K562 (cell line): Measurements from ENCODE around the gene SLC44A1. TPM values are rescaled to one million over a fixed set of nuclear protein-coding genes. Genes with fewer than 3 reads are reported as not detected.

Source experiments
- ATAC-seq: fragments of 200-7000 bp; cut with Tn5 transposase; 3 replicates; pipeline ENCODE4 v1.9.1; 2020; ENCODE audit warnings: moderate library complexity
- BruUV-seq: library from RNA; stranded (reverse); fragments of 400-500 nt; replicated peaks from 2 replicates; lab custom pipeline; 2021; lab: Mats Ljungman, UMichigan
- CTCF ChIA-PET: fragments of 300-600 bp; formaldehyde crosslinking; extraction: SDS; loops from one replicate; lab custom pipeline; 2021; ENCODE audit warnings: low intra/inter-chr PET ratio; lab: Yijun Ruan, JAX
- POLR2A ChIA-PET: fragments of 300-600, 350-650 bp; sonication (Branson Sonifier 250); formaldehyde crosslinking; extraction: SDS; loops from one replicate; lab custom pipeline; 2021; ENCODE audit warnings: antibody characterized with exemption, inconsistent platforms; lab: Yijun Ruan, JAX
- DNase-seq, 4 experiments: peaks; one replicate each; pipeline versions ENCODE4 v3.0.0 to v3.0.0-alpha.2; 2011 to 2018; ENCODE audit warnings: low spot score in 3 of 4, mixed read lengths in 3 of 4; ENCODE audit errors: extremely low read depth in 1 of 4
- FAIRE-seq: peaks from 2 replicates; lab custom pipeline; 2011; peaks lifted over from hg19 to GRCh38; lab: Jason Lieb, UNC
- H2AFZ ChIP-seq: 2 replicates; pipeline ENCODE4 v1.6.0; 2011; ENCODE audit warnings: low read depth, low read length, control low read depth, inconsistent platforms
- H3K27ac ChIP-seq: fragments of 200-600 bp; 3 replicates; pipeline ENCODE4 v1.8.0; 2011; ENCODE audit warnings: low read depth, mild to moderate bottlenecking, control low read depth, inconsistent platforms, low read length, moderate library complexity, mixed read lengths; ENCODE audit errors: extremely low read depth
- H3K27me3 ChIP-seq, 2 experiments: fragments of 300-600 bp in 1 of 2; 2 replicates in 1 of 2; 3 replicates in 1 of 2; pipeline versions ENCODE4 v1.6.0 to v1.8.0; 2011; ENCODE audit warnings: inconsistent platforms in 2 of 2, low read length in 2 of 2, mild to moderate bottlenecking in 1 of 2, mixed read lengths in 1 of 2, moderate library complexity in 1 of 2; ENCODE audit not compliant: control insufficient read depth in 2 of 2, insufficient read depth in 2 of 2
- H3K36me3 ChIP-seq: fragments of 300-600 bp; 3 replicates; pipeline ENCODE4 v1.8.0; 2011; ENCODE audit warnings: mild to moderate bottlenecking, low read length, inconsistent platforms; ENCODE audit not compliant: control insufficient read depth, insufficient read depth
- H3K4me1 ChIP-seq, 2 experiments: fragments of 200-600 bp in 1 of 2; replicated peaks in 1 of 2; 2 replicates in 1 of 2; 3 replicates in 1 of 2; pipeline versions ENCODE4 v1.5.1 to v1.8.0; 2011; ENCODE audit warnings: inconsistent platforms in 2 of 2, low read length in 2 of 2, mild to moderate bottlenecking in 1 of 2, mixed read lengths in 1 of 2, moderate library complexity in 1 of 2; ENCODE audit not compliant: control insufficient read depth in 2 of 2, insufficient read depth in 2 of 2
- H3K4me2 ChIP-seq: 2 replicates; pipeline ENCODE4 v1.6.1; 2011; ENCODE audit warnings: low read length, control low read depth, inconsistent platforms, mixed read lengths; ENCODE audit not compliant: insufficient read depth
- H3K4me3 ChIP-seq: fragments of 200-600 bp; sonication (generic), shearing (Covaris generic); 2 replicates; pipeline ENCODE4 v1.5.1; 2016; ENCODE audit warnings: control low read depth, inconsistent platforms
- H3K79me2 ChIP-seq: fragments of 200-600 bp; 3 replicates; pipeline ENCODE4 v1.8.0; 2011; ENCODE audit warnings: low read length, inconsistent platforms; ENCODE audit not compliant: control insufficient read depth, insufficient read depth
- H3K9ac ChIP-seq, 2 experiments: 2 replicates each; pipeline versions ENCODE4 v1.6.0 to v1.6.1; 2011; ENCODE audit warnings: low read depth in 2 of 2, low read length in 2 of 2, control low read depth in 1 of 2, inconsistent platforms in 1 of 2, mild to moderate bottlenecking in 1 of 2, mixed read lengths in 1 of 2; ENCODE audit not compliant: insufficient read depth in 1 of 2
- H3K9me1 ChIP-seq: one replicate; pipeline ENCODE4 v1.6.0; 2011; ENCODE audit warnings: inconsistent platforms, mild to moderate bottlenecking, low read length, moderate library complexity; ENCODE audit not compliant: control insufficient read depth, insufficient read depth
- H3K9me3 ChIP-seq: replicated peaks from 2 replicates; pipeline ENCODE4 v1.5.1; 2011; ENCODE audit warnings: low read depth, low read length, inconsistent platforms; ENCODE audit not compliant: control insufficient read depth, insufficient read depth
- H4K20me1 ChIP-seq: replicated peaks from 2 replicates; pipeline ENCODE4 v1.6.1; 2011; ENCODE audit warnings: low read length, inconsistent platforms, mixed read lengths; ENCODE audit not compliant: control insufficient read depth, insufficient read depth
- ATF7 ChIP-seq: fragments of 450-650 bp; IDR thresholded peaks from 2 replicates; pipeline ENCODE4 v1.7.1; 2014; ENCODE audit warnings: mild to moderate bottlenecking, moderate library complexity
- GATAD2A ChIP-seq: fragments of 450-650 bp; IDR thresholded peaks from 2 replicates; pipeline ENCODE4 v1.6.1; 2017
- NONO ChIP-seq, 2 experiments: fragments of 200-400 bp in 1 of 2; fragments of 450-650 bp in 1 of 2; formaldehyde crosslinking in 1 of 2; IDR thresholded peaks; 2 replicates each; pipeline ENCODE4 v1.6.1; 2017; ENCODE audit warnings: low read depth in 2 of 2, mild to moderate bottlenecking in 2 of 2, moderate library complexity in 2 of 2, low read length in 1 of 2
- POLR2A ChIP-seq: fragments of 450-650 bp; conservative IDR thresholded peaks from 2 replicates; pipeline ENCODE4 v1.6.1; 2016
- SMARCC2 ChIP-seq: fragments of 450-650 bp; IDR thresholded peaks from 2 replicates; pipeline ENCODE4 v1.6.1; 2017; ENCODE audit warnings: antibody characterized with exemption, moderate library complexity, mild to moderate bottlenecking, low read depth
- ZBTB43 ChIP-seq: sonication (generic); formaldehyde crosslinking; IDR thresholded peaks from 2 replicates; pipeline ENCODE4 v1.8.0; 2023; ENCODE audit warnings: mild to moderate bottlenecking, missing genetic modification reagents
- ZBTB7A ChIP-seq: IDR thresholded peaks from 2 replicates; pipeline ENCODE4 v1.6.1; 2011; ENCODE audit warnings: low read depth, mild to moderate bottlenecking, low read length, moderate library complexity, borderline replicate concordance; ENCODE audit not compliant: control insufficient read depth
- ZFP36 ChIP-seq: fragments of 150-350 bp; IDR thresholded peaks from 2 replicates; pipeline ENCODE4 v1.6.1; 2018; ENCODE audit warnings: low read length, low read depth; ENCODE audit not compliant: partially characterized antibody
- WGBS: fragments of 100-300 bp; shearing (Covaris generic); methylation state at CpG from one replicate; pipeline ENCODE4 v1.1.6; 2016; ENCODE audit warnings: low coverage, mixed read lengths; ENCODE audit not compliant: insufficient coverage; ENCODE audit errors: missing lambda C conversion rate; 5-methylcytosine and 5-hydroxymethylcytosine counted together
- in situ Hi-C: fragments of 300-500 bp; cut with MboI; formaldehyde crosslinking; loops from 4 replicates; pipeline ENCODE4 v1.15.0; 2018; ENCODE audit warnings: inconsistent platforms, mixed read lengths
- intact Hi-C: fragments of 100-400 bp; cut with micrococcal nuclease; formaldehyde crosslinking; loops from 2 replicates; pipeline ENCODE4 v1.14.2; 2022
- polyA plus RNA-seq, 8 experiments: library from polyadenylated mRNA; depleted of rRNA in 4 of 8; stranded (reverse) in 5 of 8; unstranded in 3 of 8; fragments of >200 nt; fragmentation: Nextera tagmentation in 2 of 8; fragmentation: Illumina TruSeq in 1 of 8; extraction: Ambion mirVana in 2 of 8; extraction: Trizol in 1 of 8; gene quantifications; 2 replicates each; pipeline versions ENCODE4 v1.2.1 to v1.2.3, GENCODE V29; 2011 to 2014; ENCODE audit warnings: inconsistent platforms in 1 of 8, missing spikeins in 1 of 8
- total RNA-seq, 7 experiments: library from RNA; depleted of rRNA in 6 of 7; stranded (reverse); fragments of >200 nt in 6 of 7; fragmentation: Illumina TruSeq in 2 of 7; extraction: Trizol in 2 of 7; gene quantifications; 2 replicates each; pipeline versions ENCODE4 v1.2.1 to v1.2.3, GENCODE V29; 2011 to 2021; ENCODE audit warnings: low replicate concordance in 1 of 7

Gene SLC44A1
- total and polyA plus RNA-seq, 9 of the 15 experiments (the other 6 are each of a cell fraction or from before 2014, with no cell fraction given), result 0.11 to 0.59 (median 0.30) TPM

GRCh38 chr9:105244734-105245028 is 230 bp downstream of the SLC44A1 start:
- no peaks in the 10 kb centered on the region for H4K20me1 ChIP-seq
- peaks cover 13% of the 10 kb centered on the region in 2 experiments; a peak in 4 of 5 replicates for H3K27me3 ChIP-seq
- no peaks in the 10 kb centered on the region for H3K9me3 ChIP-seq
- peak overlapping the region in 1 of 2 experiments; percentile 83; a peak in 2 of 4 replicates for H3K9ac ChIP-seq
- H3K27ac ChIP-seq, result no peak overlapping the region
- 0% methylated on average over 12 of the region's 48 CpGs for WGBS
- H3K36me3 ChIP-seq, result no peaks in the 10 kb centered on the region
- ChIA-PET POLR2A (interaction anchor here (0.6 to 1.4 kb wide), 3 partner anchors 12 to 46 kb away, joined by 3 to 5 read pairs (median 4); no protein-coding TSS in a partner anchor), CTCF (no interaction called here)
- H3K9me1 ChIP-seq, result no peaks in the 10 kb centered on the region
- H3K4me3 ChIP-seq, result peak overlapping the region; percentile 46
- H3K4me2 ChIP-seq, result peak overlapping the region; percentile 72; the same call in 1 of the 2 replicates
- H3K4me1 ChIP-seq, result peaks cover 6 to 16% of the 10 kb centered on the region in 2 experiments; a peak in 4 of 5 replicates
- peak overlapping the region; percentile 94 for H2AFZ ChIP-seq
- no peaks in the 10 kb centered on the region for H3K79me2 ChIP-seq
- TF ChIP-seq GATAD2A, result no peak
- no peak for TF ChIP-seq SMARCC2
- peak; percentile 18; the same call in 1 of the 2 replicates for TF ChIP-seq ZBTB7A
- TF ChIP-seq ZBTB43 (CRISPR knock-in tag), result no peak
- 0 out of 4 replicates have a peak, but pooled peaks of 1 of the 2 experiments have one; percentile 4 for TF ChIP-seq NONO (IDR thresholded peaks at IDR 0.05; ENCODE audit: low read depth in 2 of 2, low read length in 1 of 2)
- TF ChIP-seq POLR2A, result no peak
- peak; percentile 64 for TF ChIP-seq ZFP36
- TF ChIP-seq ATF7, result no peak
- ATAC-seq, result no peak
- no TSS peak for BruUV-seq
- peak in 1 of 4 experiments; percentile 59 for DNase-seq
- intact Hi-C loops (loop anchor here (10.0 kb wide), 1 partner anchor 450 kb away; no protein-coding TSS in a partner anchor), in situ Hi-C loops (no loop called here)
- FAIRE-seq, result no peak
